ENCODE data around the gene RPRM. TPM values are rescaled to one million over a fixed set of nuclear protein-coding genes. Genes with fewer than 3 reads are reported as not detected.
"Not testable (repeated sequence)": the region's sequence is repeated elsewhere in the genome, so short reads cannot be mapped to it uniquely, and the experiment has no call there.

Gene RPRM
- total and polyA plus RNA-seq, 4 donors = not detected

DNA sequence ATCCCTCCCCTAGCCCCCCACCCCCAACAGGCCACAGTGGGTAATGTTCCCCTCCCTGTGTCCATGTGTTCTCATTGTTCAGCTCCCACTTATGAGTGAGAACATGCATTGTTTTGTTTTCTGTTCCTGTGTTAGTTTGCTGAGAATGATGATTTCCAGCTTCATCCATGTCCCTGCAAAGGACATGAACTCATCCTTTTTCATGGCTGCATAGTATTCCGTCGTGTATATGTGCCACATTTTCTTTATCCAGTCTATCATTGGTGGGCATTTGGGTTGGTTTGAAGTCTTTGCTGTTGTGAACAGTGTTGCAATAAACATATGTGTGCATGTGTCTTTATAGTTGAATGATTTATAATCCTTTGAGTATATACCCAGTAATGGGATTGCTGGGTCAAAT, 38.5 kb downstream of the RPRM start:
- H3K9ac ChIP-seq (ENCODE audit: low read depth in 1 of 2, low read length in 2 of 2) = not testable (repeated sequence)
- WGBS = 90% methylated on average over 2 of the region's 2 CpGs

DNA sequence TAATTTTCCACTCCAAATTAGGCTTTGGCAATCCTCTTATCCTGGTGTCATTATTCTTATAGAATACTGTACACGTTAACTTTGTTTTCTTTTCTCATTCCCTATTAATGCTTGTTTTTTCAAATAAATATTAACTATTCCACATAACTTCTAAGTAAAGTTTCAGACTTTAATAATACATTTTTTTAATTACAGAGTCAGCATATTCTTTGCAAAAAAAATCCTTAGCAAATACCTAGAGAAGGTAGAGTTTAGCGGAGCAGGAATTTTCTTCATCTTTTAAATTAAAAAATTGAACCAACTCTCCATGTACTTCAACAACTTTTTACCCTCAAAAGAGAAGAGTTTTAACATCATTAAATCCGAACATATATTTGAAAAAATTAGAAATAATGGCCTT, 45.2 kb downstream of the RPRM start:
- Histone ChIP-seq H3K4me3 (ENCODE audit: low read depth in 1 of 3, low read length in 3 of 3) (no peak overlapping the region), H3K9me3 (ENCODE audit: control insufficient read depth in 4 of 4, low read length in 3 of 4) (no peaks in the 10 kb centered on the region), H3K27ac (ENCODE audit: low read depth in 1 of 2, low read length in 2 of 2) (no peak overlapping the region), H3K9ac (ENCODE audit: low read depth in 1 of 2, low read length in 2 of 2) (no peak overlapping the region), H3K27me3 (ENCODE audit: control insufficient read depth in 4 of 4, insufficient read depth in 4 of 4, low read length in 3 of 4) (no peaks in the 10 kb centered on the region), H3K36me3 (ENCODE audit: control insufficient read depth in 4 of 4, insufficient read depth in 3 of 4, low read depth in 1 of 4, low read length in 3 of 4) (no peaks in the 10 kb centered on the region), H3K4me1 (ENCODE audit: control insufficient read depth in 4 of 4, insufficient read depth in 4 of 4, low read length in 3 of 4) (no peaks in the 10 kb centered on the region)
- no peak for DNase-seq (ENCODE audit: low spot score)
- TF ChIP-seq GABPA (IDR thresholded peaks at IDR 0.05 in 1 of 2, conservative IDR thresholded peaks at IDR 0.05 in 1 of 2) (no peak), YY1 (IDR thresholded peaks at IDR 0.05) (no peak), JUND (IDR thresholded peaks at IDR 0.05) (no peak), NR2F2 (IDR thresholded peaks at IDR 0.05) (no peak), HNF4A (conservative IDR thresholded peaks at IDR 0.05) (no peak), HNF4G (IDR thresholded peaks at IDR 0.05) (no peak), TAF1 (conservative IDR thresholded peaks at IDR 0.05) (no peak), RXRA (IDR thresholded peaks at IDR 0.05) (no peak), FOXA1 (IDR thresholded peaks at IDR 0.05) (no peak), SP1 (IDR thresholded peaks at IDR 0.05) (no peak), EGR1 (IDR thresholded peaks at IDR 0.05; ENCODE audit: low read depth in 2 of 2) (no peak), RAD21 (IDR thresholded peaks at IDR 0.05) (no peak), FOXA2 (IDR thresholded peaks at IDR 0.05) (no peak)
- TF ChIP-seq, protein P1, sequence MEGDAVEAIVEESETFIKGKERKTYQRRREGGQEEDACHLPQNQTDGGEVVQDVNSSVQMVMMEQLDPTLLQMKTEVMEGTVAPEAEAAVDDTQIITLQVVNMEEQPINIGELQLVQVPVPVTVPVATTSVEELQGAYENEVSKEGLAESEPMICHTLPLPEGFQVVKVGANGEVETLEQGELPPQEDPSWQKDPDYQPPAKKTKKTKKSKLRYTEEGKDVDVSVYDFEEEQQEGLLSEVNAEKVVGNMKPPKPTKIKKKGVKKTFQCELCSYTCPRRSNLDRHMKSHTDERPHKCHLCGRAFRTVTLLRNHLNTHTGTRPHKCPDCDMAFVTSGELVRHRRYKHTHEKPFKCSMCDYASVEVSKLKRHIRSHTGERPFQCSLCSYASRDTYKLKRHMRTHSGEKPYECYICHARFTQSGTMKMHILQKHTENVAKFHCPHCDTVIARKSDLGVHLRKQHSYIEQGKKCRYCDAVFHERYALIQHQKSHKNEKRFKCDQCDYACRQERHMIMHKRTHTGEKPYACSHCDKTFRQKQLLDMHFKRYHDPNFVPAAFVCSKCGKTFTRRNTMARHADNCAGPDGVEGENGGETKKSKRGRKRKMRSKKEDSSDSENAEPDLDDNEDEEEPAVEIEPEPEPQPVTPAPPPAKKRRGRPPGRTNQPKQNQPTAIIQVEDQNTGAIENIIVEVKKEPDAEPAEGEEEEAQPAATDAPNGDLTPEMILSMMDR (IDR thresholded peaks at IDR 0.05; ENCODE audit: low read depth, low read length, missing input control) = no peak
- TF ChIP-seq, protein P2, sequence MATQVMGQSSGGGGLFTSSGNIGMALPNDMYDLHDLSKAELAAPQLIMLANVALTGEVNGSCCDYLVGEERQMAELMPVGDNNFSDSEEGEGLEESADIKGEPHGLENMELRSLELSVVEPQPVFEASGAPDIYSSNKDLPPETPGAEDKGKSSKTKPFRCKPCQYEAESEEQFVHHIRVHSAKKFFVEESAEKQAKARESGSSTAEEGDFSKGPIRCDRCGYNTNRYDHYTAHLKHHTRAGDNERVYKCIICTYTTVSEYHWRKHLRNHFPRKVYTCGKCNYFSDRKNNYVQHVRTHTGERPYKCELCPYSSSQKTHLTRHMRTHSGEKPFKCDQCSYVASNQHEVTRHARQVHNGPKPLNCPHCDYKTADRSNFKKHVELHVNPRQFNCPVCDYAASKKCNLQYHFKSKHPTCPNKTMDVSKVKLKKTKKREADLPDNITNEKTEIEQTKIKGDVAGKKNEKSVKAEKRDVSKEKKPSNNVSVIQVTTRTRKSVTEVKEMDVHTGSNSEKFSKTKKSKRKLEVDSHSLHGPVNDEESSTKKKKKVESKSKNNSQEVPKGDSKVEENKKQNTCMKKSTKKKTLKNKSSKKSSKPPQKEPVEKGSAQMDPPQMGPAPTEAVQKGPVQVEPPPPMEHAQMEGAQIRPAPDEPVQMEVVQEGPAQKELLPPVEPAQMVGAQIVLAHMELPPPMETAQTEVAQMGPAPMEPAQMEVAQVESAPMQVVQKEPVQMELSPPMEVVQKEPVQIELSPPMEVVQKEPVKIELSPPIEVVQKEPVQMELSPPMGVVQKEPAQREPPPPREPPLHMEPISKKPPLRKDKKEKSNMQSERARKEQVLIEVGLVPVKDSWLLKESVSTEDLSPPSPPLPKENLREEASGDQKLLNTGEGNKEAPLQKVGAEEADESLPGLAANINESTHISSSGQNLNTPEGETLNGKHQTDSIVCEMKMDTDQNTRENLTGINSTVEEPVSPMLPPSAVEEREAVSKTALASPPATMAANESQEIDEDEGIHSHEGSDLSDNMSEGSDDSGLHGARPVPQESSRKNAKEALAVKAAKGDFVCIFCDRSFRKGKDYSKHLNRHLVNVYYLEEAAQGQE (IDR thresholded peaks at IDR 0.05) = no peak
- TF ChIP-seq, protein P3, sequence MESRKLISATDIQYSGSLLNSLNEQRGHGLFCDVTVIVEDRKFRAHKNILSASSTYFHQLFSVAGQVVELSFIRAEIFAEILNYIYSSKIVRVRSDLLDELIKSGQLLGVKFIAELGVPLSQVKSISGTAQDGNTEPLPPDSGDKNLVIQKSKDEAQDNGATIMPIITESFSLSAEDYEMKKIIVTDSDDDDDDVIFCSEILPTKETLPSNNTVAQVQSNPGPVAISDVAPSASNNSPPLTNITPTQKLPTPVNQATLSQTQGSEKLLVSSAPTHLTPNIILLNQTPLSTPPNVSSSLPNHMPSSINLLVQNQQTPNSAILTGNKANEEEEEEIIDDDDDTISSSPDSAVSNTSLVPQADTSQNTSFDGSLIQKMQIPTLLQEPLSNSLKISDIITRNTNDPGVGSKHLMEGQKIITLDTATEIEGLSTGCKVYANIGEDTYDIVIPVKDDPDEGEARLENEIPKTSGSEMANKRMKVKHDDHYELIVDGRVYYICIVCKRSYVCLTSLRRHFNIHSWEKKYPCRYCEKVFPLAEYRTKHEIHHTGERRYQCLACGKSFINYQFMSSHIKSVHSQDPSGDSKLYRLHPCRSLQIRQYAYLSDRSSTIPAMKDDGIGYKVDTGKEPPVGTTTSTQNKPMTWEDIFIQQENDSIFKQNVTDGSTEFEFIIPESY (IDR thresholded peaks at IDR 0.05) = no peak
- TF ChIP-seq, protein P4, sequence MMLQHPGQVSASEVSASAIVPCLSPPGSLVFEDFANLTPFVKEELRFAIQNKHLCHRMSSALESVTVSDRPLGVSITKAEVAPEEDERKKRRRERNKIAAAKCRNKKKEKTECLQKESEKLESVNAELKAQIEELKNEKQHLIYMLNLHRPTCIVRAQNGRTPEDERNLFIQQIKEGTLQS (IDR thresholded peaks at IDR 0.05) = no peak
- WGBS = 75% methylated on average over 3 of the region's 3 CpGs

More for the DNA sequence above, 38.5 kb downstream of the RPRM start:
- H3K36me3 ChIP-seq (ENCODE audit: control insufficient read depth in 4 of 4, insufficient read depth in 3 of 4, low read depth in 1 of 4, low read length in 3 of 4); H3K27me3 ChIP-seq (ENCODE audit: control insufficient read depth in 4 of 4, insufficient read depth in 4 of 4, low read length in 3 of 4); H3K27ac ChIP-seq (ENCODE audit: low read depth in 1 of 2, low read length in 2 of 2); H3K4me3 ChIP-seq (ENCODE audit: low read depth in 1 of 3, low read length in 3 of 3); DNase-seq (ENCODE audit: low spot score); H3K4me1 ChIP-seq (ENCODE audit: control insufficient read depth in 4 of 4, insufficient read depth in 4 of 4, low read length in 3 of 4); H3K9me3 ChIP-seq (ENCODE audit: control insufficient read depth in 4 of 4, low read length in 3 of 4): not testable (repeated sequence)

Measured in liver (tissue), 9 donors.